HG03571 (cell line): ENCODE results near the gene KSR2.

Experiments used
- ATAC-seq: cut with Tn5 transposase; IDR thresholded peaks from one replicate; pipeline ENCODE4 v1.9.1; 2021; ENCODE audit not compliant: unreplicated experiment

The KSR2 gene

GRCh38 chr12:117545216-117545615 lies 423.6 kb downstream of the KSR2 start:
- ATAC-seq = no peak

GRCh38 chr12:117540011-117540410 lies 428.8 kb downstream of the KSR2 start:
- no peak for ATAC-seq

GRCh38 chr12:117538926-117539325 lies 429.9 kb downstream of the KSR2 start:
- ATAC-seq = no peak

GRCh38 chr12:117538032-117538690 lies 430.6 kb downstream of the KSR2 start:
- ATAC-seq = no peak

GRCh38 chr12:117533687-117534086 lies 435.1 kb downstream of the KSR2 start:
- no peak for ATAC-seq

- ATAC-seq = no peak
Measured at GRCh38 chr12:117530796-117531195, 438.0 kb downstream of the KSR2 start.

GRCh38 chr12:117528538-117528937 lies 440.3 kb downstream of the KSR2 start:
- ATAC-seq = no peak

- ATAC-seq = no peak
Measured at GRCh38 chr12:117527479-117527855, 441.3 kb downstream of the KSR2 start.

- no peak for ATAC-seq
Measured at GRCh38 chr12:117526757-117527478, 441.9 kb downstream of the KSR2 start.

- no peak for ATAC-seq
Measured at GRCh38 chr12:117525766-117526165, 443.0 kb downstream of the KSR2 start.

- ATAC-seq = no peak
Measured at GRCh38 chr12:117524806-117525205, 444.0 kb downstream of the KSR2 start.

- ATAC-seq = no peak
Measured at GRCh38 chr12:117523971-117524370, 444.8 kb downstream of the KSR2 start.

- ATAC-seq = no peak
Measured at GRCh38 chr12:117522559-117522958, 446.2 kb downstream of the KSR2 start.

GRCh38 chr12:117521867-117522266 lies 446.9 kb downstream of the KSR2 start:
- ATAC-seq = no peak

- no peak for ATAC-seq
Measured at GRCh38 chr12:117521346-117521745, 447.4 kb downstream of the KSR2 start.

- ATAC-seq = no peak
Measured at GRCh38 chr12:117518594-117519270, 450.1 kb downstream of the KSR2 start.

- ATAC-seq = no peak
Measured at GRCh38 chr12:117517219-117517739, 451.5 kb downstream of the KSR2 start.

GRCh38 chr12:117516034-117516433 lies 452.8 kb downstream of the KSR2 start:
- no peak for ATAC-seq

- ATAC-seq = no peak
Measured at GRCh38 chr12:117514016-117514415, 454.8 kb downstream of the KSR2 start.

GRCh38 chr12:117513353-117513752 lies 455.4 kb downstream of the KSR2 start:
- ATAC-seq = no peak

- ATAC-seq = no peak
Measured at GRCh38 chr12:117508468-117508867, 460.3 kb downstream of the KSR2 start.

- no peak for ATAC-seq
Measured at GRCh38 chr12:117507548-117507947, 461.2 kb downstream of the KSR2 start.
